Measurements from ENCODE around the gene SLC4A5.

Gene SLC4A5

GRCh38 chr2:74343316-74343715 lies at the start of gene SLC4A5:
TSS of gene SLC4A5 (minus strand) at chr2:74343416. CDS start at chr2:74315023, 28,393 bp downstream.
- Histone ChIP-seq H3K9me3 (ENCODE audit: control insufficient read depth, insufficient read depth, low read length) (no peaks in the 10 kb centered on the region), H3K27me3 (ENCODE audit: control insufficient read depth, insufficient read depth, low read length) (no peaks in the 10 kb centered on the region), H3K4me3 (ENCODE audit: low read length) (no peak within 1 kb of the TSS), H3K27ac (ENCODE audit: low read length) (no peak within 1 kb of the TSS), H3K36me3 (ENCODE audit: control insufficient read depth, insufficient read depth, low read length) (no peaks in the 10 kb centered on the region), H3K4me1 (ENCODE audit: control insufficient read depth, insufficient read depth, low read length) (no peaks in the 10 kb centered on the region)
- WGBS (ENCODE audit: insufficient coverage, insufficient read length): no CpG with 5 or more reads among the region's 2 CpGs
- DNase-seq (ENCODE audit: low read depth, low spot score): no peak

GRCh38 chr2:74392449-74392743 lies 49.2 kb upstream of the SLC4A5 start:
- DNase-seq (ENCODE audit: low read depth, low spot score): no peak
- no peak overlapping the region for H3K27ac ChIP-seq (ENCODE audit: low read length)
- H3K4me3 ChIP-seq (ENCODE audit: low read length): no peak overlapping the region; the same call in 1 of the 2 replicates
- no peaks in the 10 kb centered on the region for H3K9me3 ChIP-seq (ENCODE audit: control insufficient read depth, insufficient read depth, low read length)
- no peaks in the 10 kb centered on the region for H3K36me3 ChIP-seq (ENCODE audit: control insufficient read depth, insufficient read depth, low read length)
- H3K27me3 ChIP-seq (ENCODE audit: control insufficient read depth, insufficient read depth, low read length): no peaks in the 10 kb centered on the region
- no CpG with 5 or more reads among the region's 13 CpGs for WGBS (ENCODE audit: insufficient coverage, insufficient read length)
- H3K4me1 ChIP-seq (ENCODE audit: control insufficient read depth, insufficient read depth, low read length): no peaks in the 10 kb centered on the region

GRCh38 chr2:74391580-74392448 lies 48.6 kb upstream of the SLC4A5 start:
- Histone ChIP-seq H3K27me3 (ENCODE audit: control insufficient read depth, insufficient read depth, low read length) (no peaks in the 10 kb centered on the region), H3K27ac (ENCODE audit: low read length) (no peak overlapping the region), H3K36me3 (ENCODE audit: control insufficient read depth, insufficient read depth, low read length) (no peaks in the 10 kb centered on the region), H3K4me1 (ENCODE audit: control insufficient read depth, insufficient read depth, low read length) (no peaks in the 10 kb centered on the region), H3K9me3 (ENCODE audit: control insufficient read depth, insufficient read depth, low read length) (no peaks in the 10 kb centered on the region), H3K4me3 (ENCODE audit: low read length) (peak overlapping the region; percentile 88)
- WGBS (ENCODE audit: insufficient coverage, insufficient read length): no CpG with 5 or more reads among the region's 62 CpGs
- DNase-seq (ENCODE audit: low read depth, low spot score): peak; percentile 72

- H3K36me3 ChIP-seq (ENCODE audit: control insufficient read depth, insufficient read depth, low read length): no peaks in the 10 kb centered on the region
- no CpG with 5 or more reads among the region's 11 CpGs for WGBS (ENCODE audit: insufficient coverage, insufficient read length)
- H3K9me3 ChIP-seq (ENCODE audit: control insufficient read depth, insufficient read depth, low read length): no peaks in the 10 kb centered on the region
- no peaks in the 10 kb centered on the region for H3K4me1 ChIP-seq (ENCODE audit: control insufficient read depth, insufficient read depth, low read length)
- DNase-seq (ENCODE audit: low read depth, low spot score): no peak
- H3K4me3 ChIP-seq (ENCODE audit: low read length): peak overlapping the region; percentile 88
- H3K27ac ChIP-seq (ENCODE audit: low read length): no peak overlapping the region
- H3K27me3 ChIP-seq (ENCODE audit: control insufficient read depth, insufficient read depth, low read length): no peaks in the 10 kb centered on the region
These were observed 48.0 kb upstream of the SLC4A5 start for GRCh38 chr2:74391209-74391579.

GRCh38 chr2:74390606-74391005 lies 47.4 kb upstream of the SLC4A5 start:
- H3K4me3 ChIP-seq (ENCODE audit: low read length): no peak overlapping the region; the same call in 1 of the 2 replicates
- H3K27me3 ChIP-seq (ENCODE audit: control insufficient read depth, insufficient read depth, low read length): no peaks in the 10 kb centered on the region
- H3K9me3 ChIP-seq (ENCODE audit: control insufficient read depth, insufficient read depth, low read length): no peaks in the 10 kb centered on the region
- H3K36me3 ChIP-seq (ENCODE audit: control insufficient read depth, insufficient read depth, low read length): no peaks in the 10 kb centered on the region
- no peak overlapping the region for H3K27ac ChIP-seq (ENCODE audit: low read length)
- WGBS (ENCODE audit: insufficient coverage, insufficient read length): no CpG with 5 or more reads among the region's 5 CpGs
- no peaks in the 10 kb centered on the region for H3K4me1 ChIP-seq (ENCODE audit: control insufficient read depth, insufficient read depth, low read length)
- no peak for DNase-seq (ENCODE audit: low read depth, low spot score)

GRCh38 chr2:74387346-74387745 lies 44.1 kb upstream of the SLC4A5 start:
- H3K36me3 ChIP-seq (ENCODE audit: control insufficient read depth, insufficient read depth, low read length): peaks cover 3% of the 10 kb centered on the region; the same call in 1 of the 2 replicates
- no peaks in the 10 kb centered on the region for H3K27me3 ChIP-seq (ENCODE audit: control insufficient read depth, insufficient read depth, low read length)
- H3K4me1 ChIP-seq (ENCODE audit: control insufficient read depth, insufficient read depth, low read length): no peaks in the 10 kb centered on the region
- no peak overlapping the region for H3K4me3 ChIP-seq (ENCODE audit: low read length)
- no peaks in the 10 kb centered on the region for H3K9me3 ChIP-seq (ENCODE audit: control insufficient read depth, insufficient read depth, low read length)
- no CpG with 5 or more reads among the region's 1 CpG for WGBS (ENCODE audit: insufficient coverage, insufficient read length)
- DNase-seq (ENCODE audit: low read depth, low spot score): no peak
- H3K27ac ChIP-seq (ENCODE audit: low read length): no peak overlapping the region

GRCh38 chr2:74385396-74385795 lies 42.2 kb upstream of the SLC4A5 start:
- no CpG with 5 or more reads among the region's 8 CpGs for WGBS (ENCODE audit: insufficient coverage, insufficient read length)
- H3K27ac ChIP-seq (ENCODE audit: low read length): no peak overlapping the region
- H3K4me3 ChIP-seq (ENCODE audit: low read length): no peak overlapping the region
- no peaks in the 10 kb centered on the region for H3K27me3 ChIP-seq (ENCODE audit: control insufficient read depth, insufficient read depth, low read length)
- H3K9me3 ChIP-seq (ENCODE audit: control insufficient read depth, insufficient read depth, low read length): no peaks in the 10 kb centered on the region
- DNase-seq (ENCODE audit: low read depth, low spot score): no peak
- no peaks in the 10 kb centered on the region for H3K4me1 ChIP-seq (ENCODE audit: control insufficient read depth, insufficient read depth, low read length)
- peaks cover 3% of the 10 kb centered on the region; the same call in 1 of the 2 replicates for H3K36me3 ChIP-seq (ENCODE audit: control insufficient read depth, insufficient read depth, low read length)

GRCh38 chr2:74384051-74384450 lies 40.8 kb upstream of the SLC4A5 start:
- Histone ChIP-seq H3K27ac (ENCODE audit: low read length) (no peak overlapping the region), H3K4me1 (ENCODE audit: control insufficient read depth, insufficient read depth, low read length) (peaks cover 5% of the 10 kb centered on the region; the same call in 1 of the 2 replicates), H3K4me3 (ENCODE audit: low read length) (no peak overlapping the region), H3K27me3 (ENCODE audit: control insufficient read depth, insufficient read depth, low read length) (no peaks in the 10 kb centered on the region), H3K9me3 (ENCODE audit: control insufficient read depth, insufficient read depth, low read length) (no peaks in the 10 kb centered on the region), H3K36me3 (ENCODE audit: control insufficient read depth, insufficient read depth, low read length) (peaks cover 3% of the 10 kb centered on the region; the same call in 1 of the 2 replicates)
- no peak for DNase-seq (ENCODE audit: low read depth, low spot score)
- no CpG with 5 or more reads among the region's 3 CpGs for WGBS (ENCODE audit: insufficient coverage, insufficient read length)

GRCh38 chr2:74383254-74383653 lies 40.0 kb upstream of the SLC4A5 start:
- no peak for DNase-seq (ENCODE audit: low read depth, low spot score)

GRCh38 chr2:74381751-74382150 lies 38.5 kb upstream of the SLC4A5 start:
- Histone ChIP-seq H3K4me1 (ENCODE audit: control insufficient read depth, insufficient read depth, low read length) (peaks cover 5% of the 10 kb centered on the region; the same call in 1 of the 2 replicates), H3K27me3 (ENCODE audit: control insufficient read depth, insufficient read depth, low read length) (no peaks in the 10 kb centered on the region), H3K27ac (ENCODE audit: low read length) (no peak overlapping the region), H3K36me3 (ENCODE audit: control insufficient read depth, insufficient read depth, low read length) (peaks cover 7% of the 10 kb centered on the region; the same call in 1 of the 2 replicates), H3K9me3 (ENCODE audit: control insufficient read depth, insufficient read depth, low read length) (no peaks in the 10 kb centered on the region), H3K4me3 (ENCODE audit: low read length) (no peak overlapping the region)
- no CpG with 5 or more reads among the region's 3 CpGs for WGBS (ENCODE audit: insufficient coverage, insufficient read length)
- no peak for DNase-seq (ENCODE audit: low read depth, low spot score)

More at GRCh38 chr2:74383254-74383653, 40.0 kb upstream of the SLC4A5 start:
- Histone ChIP-seq H3K4me3 (ENCODE audit: low read length) (no peak overlapping the region), H3K36me3 (ENCODE audit: control insufficient read depth, insufficient read depth, low read length) (peaks cover 3% of the 10 kb centered on the region; the same call in 1 of the 2 replicates), H3K27ac (ENCODE audit: low read length) (no peak overlapping the region), H3K9me3 (ENCODE audit: control insufficient read depth, insufficient read depth, low read length) (no peaks in the 10 kb centered on the region), H3K4me1 (ENCODE audit: control insufficient read depth, insufficient read depth, low read length) (peaks cover 5% of the 10 kb centered on the region; the same call in 1 of the 2 replicates), H3K27me3 (ENCODE audit: control insufficient read depth, insufficient read depth, low read length) (no peaks in the 10 kb centered on the region)
- WGBS (ENCODE audit: insufficient coverage, insufficient read length): no CpG with 5 or more reads among the region's 1 CpG
